Measurements from ENCODE around the gene MME.

GRCh38 chr3:155227141-155227540 is 147.0 kb downstream of the MME start:
- TF ChIP-seq REST (IDR thresholded peaks at IDR 0.05; ENCODE audit: low read depth) (no peak), NFIC (IDR thresholded peaks at IDR 0.05) (no peak), TAF1 (IDR thresholded peaks at IDR 0.05; ENCODE audit: low read depth) (no peak), EP300 (IDR thresholded peaks at IDR 0.05; ENCODE audit: borderline replicate concordance) (no peak), CEBPB (IDR thresholded peaks at IDR 0.05) (no peak), ZBTB7A (IDR thresholded peaks at IDR 0.05; ENCODE audit: low read depth) (no peak), CREB1 (IDR thresholded peaks at IDR 0.05; ENCODE audit: low read depth) (no peak), FOXM1 (IDR thresholded peaks at IDR 0.05; ENCODE audit: borderline replicate concordance, low read depth) (no peak), TEAD4 (IDR thresholded peaks at IDR 0.05) (no peak), TCF12 (IDR thresholded peaks at IDR 0.05; ENCODE audit: low read depth) (no peak), RAD21 (IDR thresholded peaks at IDR 0.05; ENCODE audit: low read depth) (no peak), EGR1 (IDR thresholded peaks at IDR 0.05) (no peak)

Data from Ishikawa (cell line).